ENCODE results near the gene PIEZO2.
"Not testable (repeated sequence)": the region's sequence is repeated elsewhere in the genome, so short reads cannot be mapped to it uniquely, and the experiment has no call there.

DNA sequence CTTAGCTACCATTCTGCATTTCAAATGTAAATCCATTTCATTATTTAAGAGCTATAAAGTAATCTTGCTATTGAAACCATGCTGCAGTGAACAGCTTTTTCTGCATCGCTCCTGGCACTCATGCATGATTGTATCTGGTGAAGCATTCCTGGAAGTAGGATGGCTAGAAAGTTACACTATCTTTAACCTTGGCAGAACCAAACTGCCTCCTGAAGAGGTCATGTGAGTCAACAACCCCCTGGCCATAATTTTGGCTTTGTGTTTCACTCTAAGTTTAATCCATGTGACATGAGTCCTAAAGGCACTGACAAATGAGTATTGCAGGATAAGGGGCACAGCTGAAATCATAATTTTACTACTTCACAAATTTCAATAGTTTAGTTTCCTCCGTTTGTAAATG lies 526.4 kb downstream of the PIEZO2 start:
- TF ChIP-seq POLR2A, POLR2AphosphoS5 (IDR thresholded peaks at IDR 0.05; ENCODE audit: low read depth, low read length): not testable (repeated sequence)

Measured in GM12892 (cell line).